ENCODE results near the gene RPA3.

DNA sequence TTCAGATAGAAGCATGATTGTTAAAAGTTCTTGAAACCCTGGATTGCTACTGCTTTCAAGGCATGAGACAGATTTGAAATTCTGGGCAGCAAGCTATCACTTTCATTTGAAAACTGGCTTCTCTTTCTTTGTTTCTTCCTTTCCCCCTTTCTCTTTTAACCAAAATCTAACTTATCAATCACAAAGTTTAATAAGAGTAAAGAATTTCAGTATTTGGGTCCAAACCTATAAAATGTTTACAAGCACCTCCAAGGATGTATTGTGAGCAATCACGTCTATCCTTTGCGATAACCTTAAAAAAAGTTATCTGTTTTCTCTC, 21.6 kb upstream of the RPA3 start:
- TF ChIP-seq ZBTB17 (tag by site-specific recombination; IDR thresholded peaks at IDR 0.05) (no peak), KLF8 (tag by site-specific recombination; IDR thresholded peaks at IDR 0.05) (no peak), OSR2 (tag by site-specific recombination; IDR thresholded peaks at IDR 0.05) (no peak), ZNF776 (tag by site-specific recombination; IDR thresholded peaks at IDR 0.05; ENCODE audit: borderline replicate concordance) (no peak), YY1 (tag by site-specific recombination; IDR thresholded peaks at IDR 0.05) (no peak), CTCF (tag by site-specific recombination; IDR thresholded peaks at IDR 0.05) (no peak), ZFP69B (tag by site-specific recombination; IDR thresholded peaks at IDR 0.05) (no peak)

Data from HEK293 (cell line).